Fibroblast of lung (primary cell): ENCODE results near the gene MEMO1.

Experiments
- EZH2 ChIP-seq: IDR thresholded peaks from 2 replicates; pipeline ENCODE4 v1.5.1; 2012; ENCODE audit warnings: low read length, control low read depth, mild to moderate bottlenecking; ENCODE audit errors: missing control alignments
- TF ChIP-seq, protein P1 (sequence below), 2 donors: IDR thresholded peaks in 1 of 2; conservative IDR thresholded peaks in 1 of 2; 1 replicate in 1 of 2; 2 replicates in 1 of 2; pipeline ENCODE4 v1.5.1; 2011 to 2012; ENCODE audit warnings: low read length in 2 of 2, control low read depth in 1 of 2, inconsistent platforms in 1 of 2, low read depth in 1 of 2, mild to moderate bottlenecking in 1 of 2

DNA sequence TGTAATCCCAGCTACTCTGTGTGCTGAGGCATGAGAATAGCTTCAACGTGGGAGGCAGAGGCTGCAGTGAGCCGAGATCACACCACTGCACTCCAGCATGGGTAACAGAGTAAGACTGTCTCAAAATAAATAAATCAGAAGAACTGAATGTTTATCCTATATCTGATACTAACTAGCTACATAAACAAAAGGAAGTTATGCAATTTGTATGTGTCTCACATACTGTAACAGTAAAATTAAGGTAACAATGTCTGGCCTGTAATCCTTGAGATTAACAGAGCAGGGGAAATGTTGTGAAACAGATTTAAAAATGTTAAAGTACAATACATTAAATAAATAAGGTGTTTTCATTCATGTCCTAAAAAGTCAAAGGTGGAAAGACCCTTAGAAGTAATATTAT lies 150.8 kb downstream of the MEMO1 start:
- TF ChIP-seq, protein P1, sequence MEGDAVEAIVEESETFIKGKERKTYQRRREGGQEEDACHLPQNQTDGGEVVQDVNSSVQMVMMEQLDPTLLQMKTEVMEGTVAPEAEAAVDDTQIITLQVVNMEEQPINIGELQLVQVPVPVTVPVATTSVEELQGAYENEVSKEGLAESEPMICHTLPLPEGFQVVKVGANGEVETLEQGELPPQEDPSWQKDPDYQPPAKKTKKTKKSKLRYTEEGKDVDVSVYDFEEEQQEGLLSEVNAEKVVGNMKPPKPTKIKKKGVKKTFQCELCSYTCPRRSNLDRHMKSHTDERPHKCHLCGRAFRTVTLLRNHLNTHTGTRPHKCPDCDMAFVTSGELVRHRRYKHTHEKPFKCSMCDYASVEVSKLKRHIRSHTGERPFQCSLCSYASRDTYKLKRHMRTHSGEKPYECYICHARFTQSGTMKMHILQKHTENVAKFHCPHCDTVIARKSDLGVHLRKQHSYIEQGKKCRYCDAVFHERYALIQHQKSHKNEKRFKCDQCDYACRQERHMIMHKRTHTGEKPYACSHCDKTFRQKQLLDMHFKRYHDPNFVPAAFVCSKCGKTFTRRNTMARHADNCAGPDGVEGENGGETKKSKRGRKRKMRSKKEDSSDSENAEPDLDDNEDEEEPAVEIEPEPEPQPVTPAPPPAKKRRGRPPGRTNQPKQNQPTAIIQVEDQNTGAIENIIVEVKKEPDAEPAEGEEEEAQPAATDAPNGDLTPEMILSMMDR (conservative IDR thresholded peaks at IDR 0.05 in 1 of 2, IDR thresholded peaks at IDR 0.05 in 1 of 2; ENCODE audit: low read depth in 1 of 2, low read length in 2 of 2), result no peak
- no peak for TF ChIP-seq EZH2
